Upper lobe of left lung (tissue), 4 donors: ENCODE data around the gene TRPM5.

ENCODE experiments used
- POLR2AphosphoS5 ChIP-seq, 2 donors: sonication (generic); formaldehyde crosslinking; IDR thresholded peaks; one replicate each; pipeline ENCODE4 v1.5.1; 2017; ENCODE audit warnings: antibody characterized with exemption in 2 of 2
- TF ChIP-seq, protein P1 (sequence below), 6 experiments: fragments of 450-650 bp in 4 of 6; fragments of 200-600 bp in 2 of 6; sonication (generic) in 2 of 6; IDR thresholded peaks; one replicate each; pipeline ENCODE4 v1.5.1; 2016 to 2019; ENCODE audit warnings: antibody characterized with exemption in 6 of 6

DNA sequence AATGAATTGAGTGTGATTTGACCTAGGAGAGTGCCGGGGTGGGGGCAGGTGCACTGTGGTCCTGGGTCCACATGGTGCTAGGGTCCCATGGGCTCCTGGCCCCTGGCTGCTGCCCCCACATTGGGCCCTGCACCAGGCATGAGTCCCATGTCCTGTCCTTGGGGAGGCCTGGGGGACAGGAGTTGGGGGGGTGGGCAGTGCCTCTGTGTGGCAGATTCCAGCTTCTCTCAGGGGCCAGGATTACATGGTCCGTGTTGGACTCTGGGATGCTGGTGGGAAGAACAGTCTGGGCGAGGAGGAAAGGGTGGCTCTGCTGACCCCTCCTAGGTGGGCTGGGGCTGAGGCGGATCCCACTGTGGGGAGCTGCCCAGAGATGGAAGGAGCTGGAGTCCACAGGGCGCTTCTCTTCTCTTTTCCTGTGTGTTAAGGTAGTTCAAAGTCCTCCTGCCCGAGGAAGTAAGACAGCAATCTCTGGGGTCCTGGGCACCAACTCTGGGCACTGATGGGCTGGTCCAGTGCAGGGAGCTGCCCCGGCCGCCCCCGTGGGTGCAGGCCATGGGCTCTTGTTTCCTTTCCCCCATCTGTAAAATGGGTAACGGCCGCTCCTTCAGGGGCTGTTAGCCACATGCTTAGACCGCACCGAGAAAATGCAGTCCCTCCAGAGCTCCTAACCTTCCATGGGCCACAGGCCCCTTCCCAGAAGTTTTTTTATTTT is 20.3 kb upstream of the TRPM5 start:
- TF ChIP-seq, protein P1, sequence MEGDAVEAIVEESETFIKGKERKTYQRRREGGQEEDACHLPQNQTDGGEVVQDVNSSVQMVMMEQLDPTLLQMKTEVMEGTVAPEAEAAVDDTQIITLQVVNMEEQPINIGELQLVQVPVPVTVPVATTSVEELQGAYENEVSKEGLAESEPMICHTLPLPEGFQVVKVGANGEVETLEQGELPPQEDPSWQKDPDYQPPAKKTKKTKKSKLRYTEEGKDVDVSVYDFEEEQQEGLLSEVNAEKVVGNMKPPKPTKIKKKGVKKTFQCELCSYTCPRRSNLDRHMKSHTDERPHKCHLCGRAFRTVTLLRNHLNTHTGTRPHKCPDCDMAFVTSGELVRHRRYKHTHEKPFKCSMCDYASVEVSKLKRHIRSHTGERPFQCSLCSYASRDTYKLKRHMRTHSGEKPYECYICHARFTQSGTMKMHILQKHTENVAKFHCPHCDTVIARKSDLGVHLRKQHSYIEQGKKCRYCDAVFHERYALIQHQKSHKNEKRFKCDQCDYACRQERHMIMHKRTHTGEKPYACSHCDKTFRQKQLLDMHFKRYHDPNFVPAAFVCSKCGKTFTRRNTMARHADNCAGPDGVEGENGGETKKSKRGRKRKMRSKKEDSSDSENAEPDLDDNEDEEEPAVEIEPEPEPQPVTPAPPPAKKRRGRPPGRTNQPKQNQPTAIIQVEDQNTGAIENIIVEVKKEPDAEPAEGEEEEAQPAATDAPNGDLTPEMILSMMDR (IDR thresholded peaks at IDR 0.05): no peak
- no peak for TF ChIP-seq POLR2AphosphoS5 (IDR thresholded peaks at IDR 0.05)
